ENCODE measurements around the gene ULK1. TPM values are rescaled to one million over a fixed set of nuclear protein-coding genes. Genes with fewer than 3 reads are reported as not detected.
"Not testable (repeated sequence)": the region's sequence is repeated elsewhere in the genome, so short reads cannot be mapped to it uniquely, and the experiment has no call there.

ULK1 gene
- total RNA-seq, 1 donor from 2014 or later = 25.3 TPM

- H3K4me3 Mint-ChIP-seq = no peak overlapping the region
Observed at GRCh38 chr12:131867891-131868675, 26.3 kb upstream of the ULK1 start.

DNA sequence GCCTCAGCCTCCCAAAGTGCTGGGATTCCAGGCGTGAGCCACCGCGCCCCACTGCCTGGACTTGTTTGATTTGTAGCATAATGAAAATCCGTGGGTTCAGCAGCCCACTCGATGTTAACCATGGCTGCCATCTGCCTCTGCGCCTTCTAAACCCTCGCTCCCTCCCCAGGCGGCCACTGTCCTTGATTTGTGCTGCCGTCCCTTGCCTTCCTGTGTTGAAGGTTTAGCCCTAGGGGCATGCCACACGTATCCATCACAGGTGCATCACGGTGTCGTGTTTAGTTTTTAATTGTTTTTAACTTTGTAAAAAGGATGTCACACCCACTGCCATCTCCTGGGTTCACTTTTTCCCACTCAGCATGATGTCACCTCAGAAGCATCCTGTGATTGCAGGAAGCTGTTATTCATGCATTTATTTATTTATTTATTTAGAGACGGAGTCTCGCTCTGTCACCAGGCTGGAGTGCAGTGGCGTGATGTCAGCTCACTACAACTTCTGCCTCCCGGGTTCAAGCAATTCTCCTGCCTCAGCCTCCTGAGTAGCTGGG, 24.5 kb upstream of the ULK1 start:
- H3K27me3 Mint-ChIP-seq = no peaks in the 10 kb centered on the region
- no peaks in the 10 kb centered on the region for H3K9me3 Mint-ChIP-seq
- no peak for DNase-seq
- H3K36me3 Mint-ChIP-seq (ENCODE audit: low read depth) = no peaks in the 10 kb centered on the region
- H3K4me1 Mint-ChIP-seq = no peaks in the 10 kb centered on the region
- intact Hi-C loops (cut with micrococcal nuclease) = no loop called here
- no peak overlapping the region for H3K4me3 Mint-ChIP-seq
- H3K27ac Mint-ChIP-seq = no peak overlapping the region

More at GRCh38 chr12:131867891-131868675, 26.3 kb upstream of the ULK1 start:
- Mint-ChIP-seq H3K4me1 (no peaks in the 10 kb centered on the region), H3K27me3 (no peaks in the 10 kb centered on the region), H3K36me3 (ENCODE audit: low read depth) (no peaks in the 10 kb centered on the region), H3K27ac (no peak overlapping the region), H3K9me3 (no peaks in the 10 kb centered on the region)
- no peak for DNase-seq
- intact Hi-C loops (cut with micrococcal nuclease) = no loop called here

- Mint-ChIP-seq H3K36me3 (ENCODE audit: low read depth) (no peaks in the 10 kb centered on the region), H3K4me3 (no peak overlapping the region)
- no peak for DNase-seq
Observed at GRCh38 chr12:131871677-131872076, 22.7 kb upstream of the ULK1 start.

DNA sequence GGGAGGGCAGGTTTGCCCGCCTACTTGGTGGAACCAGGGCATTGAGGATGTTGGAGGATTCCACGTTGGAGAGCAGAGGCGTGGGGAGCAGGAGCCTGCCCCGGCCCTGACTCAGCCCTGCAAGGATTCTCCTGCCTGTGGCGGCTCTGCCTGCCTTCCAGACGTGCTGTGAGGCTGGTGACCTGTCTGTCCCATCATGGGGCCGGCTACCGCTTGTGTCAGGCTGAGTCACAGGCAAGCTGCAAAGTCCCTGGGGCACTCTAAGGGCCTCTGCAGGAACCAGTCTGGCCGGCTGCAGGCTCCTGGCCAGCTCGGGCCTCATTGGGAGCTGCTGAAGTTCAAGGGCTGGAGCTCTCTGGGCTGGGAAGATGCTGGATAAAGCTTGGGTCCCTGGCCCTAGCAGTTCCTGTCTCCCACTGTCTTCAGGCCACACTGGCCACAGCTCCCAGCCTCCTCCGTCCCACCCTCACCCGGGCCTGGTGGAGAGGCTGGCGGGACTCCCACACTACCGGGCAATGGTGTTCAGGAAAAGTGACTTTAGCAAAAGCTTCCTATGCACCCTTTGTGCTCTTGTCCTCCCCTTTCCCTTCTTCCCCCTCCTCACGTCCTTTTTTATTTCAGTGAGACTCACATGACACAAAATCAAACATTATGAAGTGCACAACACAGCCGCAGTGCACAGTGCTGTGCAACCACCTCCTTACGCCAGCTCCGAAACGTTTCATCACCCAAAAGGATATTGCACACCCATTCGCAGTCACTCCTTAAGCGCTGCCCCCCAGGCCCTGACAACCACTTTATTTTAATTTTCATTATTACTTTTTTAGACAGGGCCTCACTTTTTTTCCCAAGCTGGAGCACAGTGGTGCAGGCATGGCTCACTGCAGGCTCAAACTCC, 22.0 kb upstream of the ULK1 start:
- Mint-ChIP-seq H3K36me3 (ENCODE audit: low read depth) (no peaks in the 10 kb centered on the region), H3K9me3 (no peaks in the 10 kb centered on the region), H3K4me1 (no peaks in the 10 kb centered on the region), H3K4me3 (no peak overlapping the region), H3K27ac (no peak overlapping the region), H3K27me3 (no peaks in the 10 kb centered on the region)
- intact Hi-C loops (cut with micrococcal nuclease) = no loop called here
- DNase-seq = no peak

More at GRCh38 chr12:131871677-131872076, 22.7 kb upstream of the ULK1 start:
- no peaks in the 10 kb centered on the region for H3K27me3 Mint-ChIP-seq
- H3K27ac Mint-ChIP-seq = no peak overlapping the region
- no peaks in the 10 kb centered on the region for H3K4me1 Mint-ChIP-seq
- no peaks in the 10 kb centered on the region for H3K9me3 Mint-ChIP-seq
- intact Hi-C loops (cut with micrococcal nuclease) = no loop called here

DNA sequence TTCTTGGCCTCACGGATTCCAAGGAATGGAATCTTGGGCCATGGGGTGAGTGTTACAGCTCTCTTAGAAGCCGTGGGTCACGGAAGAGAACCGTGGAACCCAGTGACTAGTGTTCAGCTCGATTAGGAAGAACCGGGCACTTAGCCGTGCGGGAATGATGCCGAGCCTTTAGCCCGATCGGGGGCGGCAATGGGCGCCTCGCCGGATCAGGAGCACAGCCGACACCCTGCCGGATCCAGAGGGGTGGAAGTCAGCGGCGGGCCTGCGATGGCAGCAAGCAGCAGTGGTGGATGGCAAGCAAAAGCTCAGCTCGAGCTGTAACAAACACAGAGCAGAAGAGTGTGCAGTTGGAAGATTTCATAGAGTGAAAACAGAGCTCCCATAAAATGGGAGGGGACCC, 21.1 kb upstream of the ULK1 start:
- DNase-seq = no peak
- Mint-ChIP-seq H3K36me3 (ENCODE audit: low read depth) (no peaks in the 10 kb centered on the region), H3K4me3 (no peak overlapping the region), H3K9me3 (no peaks in the 10 kb centered on the region), H3K4me1 (no peaks in the 10 kb centered on the region), H3K27me3 (peaks cover 2% of the 10 kb centered on the region), H3K27ac (no peak overlapping the region)
- intact Hi-C loops (cut with micrococcal nuclease) = no loop called here

GRCh38 chr12:131874972-131875371, 19.4 kb upstream of the ULK1 start:
- H3K36me3 Mint-ChIP-seq (ENCODE audit: low read depth) = not testable (repeated sequence)

GRCh38 chr12:131877216-131877615, 17.2 kb upstream of the ULK1 start:
- DNase-seq; H3K9me3 Mint-ChIP-seq; H3K4me1 Mint-ChIP-seq; H3K36me3 Mint-ChIP-seq (ENCODE audit: low read depth); H3K27ac Mint-ChIP-seq; H3K27me3 Mint-ChIP-seq; H3K4me3 Mint-ChIP-seq; intact Hi-C loops (cut with micrococcal nuclease): not testable (repeated sequence)

More at GRCh38 chr12:131874972-131875371, 19.4 kb upstream of the ULK1 start:
- DNase-seq; intact Hi-C loops (cut with micrococcal nuclease); H3K27ac Mint-ChIP-seq; H3K27me3 Mint-ChIP-seq; H3K4me1 Mint-ChIP-seq; H3K9me3 Mint-ChIP-seq; H3K4me3 Mint-ChIP-seq: not testable (repeated sequence)

GRCh38 chr12:131878436-131878835, 16.0 kb upstream of the ULK1 start:
- H3K4me3 Mint-ChIP-seq; H3K9me3 Mint-ChIP-seq; H3K27ac Mint-ChIP-seq; intact Hi-C loops (cut with micrococcal nuclease); H3K36me3 Mint-ChIP-seq (ENCODE audit: low read depth); H3K27me3 Mint-ChIP-seq; H3K4me1 Mint-ChIP-seq; DNase-seq: not testable (repeated sequence)

- intact Hi-C loops (cut with micrococcal nuclease) = no loop called here
- Mint-ChIP-seq H3K9me3 (peaks cover 6% of the 10 kb centered on the region), H3K27me3 (peaks cover 4% of the 10 kb centered on the region), H3K27ac (no peak overlapping the region), H3K36me3 (ENCODE audit: low read depth) (no peaks in the 10 kb centered on the region), H3K4me3 (no peak overlapping the region), H3K4me1 (no peaks in the 10 kb centered on the region)
- DNase-seq = no peak
Observed at GRCh38 chr12:131882804-131883520, 11.5 kb upstream of the ULK1 start.

DNA sequence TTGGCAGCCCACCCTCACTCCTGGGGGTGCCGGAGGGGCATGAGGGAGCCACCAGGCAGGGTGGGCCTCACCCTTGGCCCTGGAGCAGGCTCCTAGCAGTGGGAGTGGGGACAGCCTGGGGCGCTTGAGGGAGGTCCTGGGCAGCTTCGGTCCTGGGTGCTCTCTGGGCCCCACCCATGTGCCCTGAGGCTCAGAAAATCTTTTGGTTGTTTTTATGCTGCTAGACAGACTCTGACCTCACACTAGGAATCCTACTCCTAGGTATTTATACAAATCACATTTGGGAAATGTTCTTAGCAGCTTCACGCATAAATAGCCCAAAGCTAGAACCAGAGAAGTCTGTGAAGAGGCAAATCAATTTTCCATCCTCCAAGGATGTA, 10.9 kb upstream of the ULK1 start:
- H3K36me3 Mint-ChIP-seq (ENCODE audit: low read depth) = no peaks in the 10 kb centered on the region
- intact Hi-C loops (cut with micrococcal nuclease) = no loop called here
- no peaks in the 10 kb centered on the region for H3K4me1 Mint-ChIP-seq
- H3K4me3 Mint-ChIP-seq = no peak overlapping the region
- no peak for DNase-seq
- peaks cover 6% of the 10 kb centered on the region for H3K9me3 Mint-ChIP-seq
- H3K27ac Mint-ChIP-seq = no peak overlapping the region
- peaks cover 4% of the 10 kb centered on the region for H3K27me3 Mint-ChIP-seq

- H3K4me1 Mint-ChIP-seq; DNase-seq; intact Hi-C loops (cut with micrococcal nuclease); H3K9me3 Mint-ChIP-seq; H3K36me3 Mint-ChIP-seq (ENCODE audit: low read depth); H3K4me3 Mint-ChIP-seq; H3K27me3 Mint-ChIP-seq; H3K27ac Mint-ChIP-seq: not testable (repeated sequence)
Observed at GRCh38 chr12:131885076-131885475, 9.3 kb upstream of the ULK1 start.

- Mint-ChIP-seq H3K4me1 (no peaks in the 10 kb centered on the region), H3K9me3 (peaks cover 6% of the 10 kb centered on the region), H3K27ac (no peak overlapping the region), H3K27me3 (no peaks in the 10 kb centered on the region), H3K4me3 (no peak overlapping the region), H3K36me3 (ENCODE audit: low read depth) (no peaks in the 10 kb centered on the region)
- intact Hi-C loops (cut with micrococcal nuclease) = no loop called here
- DNase-seq = no peak
Observed at GRCh38 chr12:131885543-131886057, 8.8 kb upstream of the ULK1 start.

DNA sequence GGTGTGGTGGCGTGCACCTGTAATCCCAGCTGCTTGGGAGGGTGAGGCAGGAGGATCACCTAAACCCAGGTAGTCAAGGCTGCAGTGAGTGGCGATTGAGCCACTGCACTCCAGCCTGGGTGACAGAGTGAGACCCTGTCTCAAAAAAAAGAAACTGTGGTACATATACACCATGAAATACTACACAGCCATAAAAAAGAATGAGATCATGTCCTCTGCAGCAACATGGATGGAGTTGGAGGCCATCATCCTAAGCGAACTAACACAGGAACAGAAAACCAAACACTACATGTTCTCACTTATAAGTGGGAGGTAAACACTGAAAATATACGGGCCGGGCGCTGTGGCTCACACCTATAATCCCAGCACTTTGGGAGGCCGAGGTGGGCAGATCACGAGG, 2.7 kb upstream of the ULK1 start:
- H3K27me3 Mint-ChIP-seq; H3K4me3 Mint-ChIP-seq; intact Hi-C loops (cut with micrococcal nuclease); H3K9me3 Mint-ChIP-seq; DNase-seq; H3K36me3 Mint-ChIP-seq (ENCODE audit: low read depth); H3K4me1 Mint-ChIP-seq; H3K27ac Mint-ChIP-seq: not testable (repeated sequence)
